ENCODE results near the gene GAS7.

Gene GAS7

DNA sequence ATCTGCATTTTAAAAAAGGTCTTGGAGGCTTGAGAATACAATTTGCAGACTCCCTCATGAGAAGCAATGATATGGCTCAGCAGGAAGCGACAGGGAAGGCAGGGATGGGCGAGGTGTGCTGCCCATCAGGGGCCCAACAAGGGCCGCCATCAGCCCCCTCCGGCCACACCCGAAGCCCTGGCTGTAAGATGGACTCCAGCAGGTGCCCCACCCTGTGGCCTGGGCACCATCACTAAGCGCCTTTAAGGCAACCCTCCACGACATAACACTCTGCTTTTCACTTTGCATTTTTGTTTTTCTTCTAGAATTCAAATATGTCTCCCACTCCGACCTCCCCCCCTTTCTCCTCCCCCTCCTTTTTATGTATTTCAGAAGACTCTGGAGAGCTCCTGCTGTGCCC lies 241.2 kb downstream of the GAS7 start:
- DNase-seq: no peak
- Histone ChIP-seq H3K27ac (no peak overlapping the region), H3K4me3 (ENCODE audit: low read depth, low read length) (no peak overlapping the region), H3K36me3 (no peaks in the 10 kb centered on the region), H3K27me3 (ENCODE audit: insufficient read depth, low read depth, severe bottlenecking) (no peaks in the 10 kb centered on the region), H3K9me3 (ENCODE audit: severe bottlenecking) (no peaks in the 10 kb centered on the region)
- TF ChIP-seq CTCF (IDR thresholded peaks at IDR 0.05; ENCODE audit: low read depth, low read length): no peak

GRCh38 chr17:9956474-9957131 lies 241.8 kb downstream of the GAS7 start:
- H3K9me3 ChIP-seq (ENCODE audit: severe bottlenecking): no peaks in the 10 kb centered on the region
- no peak overlapping the region for H3K27ac ChIP-seq
- no peak overlapping the region for H3K4me3 ChIP-seq (ENCODE audit: low read depth, low read length)
- no peak for DNase-seq
- TF ChIP-seq CTCF (IDR thresholded peaks at IDR 0.05; ENCODE audit: low read depth, low read length): no peak
- no peaks in the 10 kb centered on the region for H3K36me3 ChIP-seq
- H3K27me3 ChIP-seq (ENCODE audit: insufficient read depth, low read depth, severe bottlenecking): no peaks in the 10 kb centered on the region

DNA sequence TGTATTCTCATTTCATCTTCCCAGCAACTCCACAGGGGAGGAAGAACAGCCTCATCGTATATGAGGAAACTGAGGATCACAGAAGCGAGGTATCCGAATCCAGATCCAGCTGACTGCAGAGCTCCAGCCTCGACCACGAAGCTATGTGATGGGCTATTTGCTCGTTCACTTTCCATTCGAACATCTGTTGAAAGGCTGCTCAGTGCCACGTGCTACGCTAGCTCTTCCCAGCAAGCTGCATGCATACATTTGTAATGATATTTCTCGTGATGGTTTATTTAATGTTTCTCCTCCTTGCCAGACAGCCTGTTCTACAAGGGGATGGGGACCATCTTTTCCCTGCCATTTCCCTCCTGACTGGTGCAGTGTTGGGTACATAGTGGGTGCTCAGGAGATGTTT lies 244.9 kb downstream of the GAS7 start:
- no peak for DNase-seq
- H3K4me3 ChIP-seq (ENCODE audit: low read depth, low read length): no peak overlapping the region
- TF ChIP-seq CTCF (IDR thresholded peaks at IDR 0.05; ENCODE audit: low read depth, low read length): no peak
- no peaks in the 10 kb centered on the region for H3K36me3 ChIP-seq
- no peaks in the 10 kb centered on the region for H3K9me3 ChIP-seq (ENCODE audit: severe bottlenecking)
- H3K27me3 ChIP-seq (ENCODE audit: insufficient read depth, low read depth, severe bottlenecking): no peaks in the 10 kb centered on the region
- no peak overlapping the region for H3K27ac ChIP-seq

GRCh38 chr17:9951803-9952202 lies 246.6 kb downstream of the GAS7 start:
- TF ChIP-seq CTCF (IDR thresholded peaks at IDR 0.05; ENCODE audit: low read depth, low read length): no peak
- no peak overlapping the region for H3K4me3 ChIP-seq (ENCODE audit: low read depth, low read length)
- no peaks in the 10 kb centered on the region for H3K36me3 ChIP-seq
- no peaks in the 10 kb centered on the region for H3K9me3 ChIP-seq (ENCODE audit: severe bottlenecking)
- H3K27ac ChIP-seq: no peak overlapping the region
- no peak for DNase-seq
- no peaks in the 10 kb centered on the region for H3K27me3 ChIP-seq (ENCODE audit: insufficient read depth, low read depth, severe bottlenecking)

DNA sequence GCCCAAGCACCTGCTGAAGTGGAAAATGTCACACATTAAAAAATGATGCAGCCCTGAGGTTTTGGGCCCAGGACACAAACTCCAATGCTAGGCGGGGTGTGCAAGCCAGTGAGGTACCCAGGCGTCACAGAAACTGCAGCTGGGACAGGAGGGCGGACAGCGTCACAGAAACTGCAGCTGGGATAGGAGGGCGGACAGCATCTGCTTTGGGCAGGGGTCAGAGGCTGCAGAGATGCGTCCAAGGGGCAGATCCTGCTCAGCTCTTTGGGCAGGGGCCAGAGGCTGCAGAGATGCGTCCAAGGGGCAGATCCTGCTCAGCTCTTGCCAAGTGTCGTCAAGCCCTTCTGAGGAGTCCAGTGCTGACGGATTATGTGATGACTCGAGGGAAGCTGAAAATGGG lies 249.5 kb downstream of the GAS7 start:
- TF ChIP-seq CTCF (IDR thresholded peaks at IDR 0.05; ENCODE audit: low read depth, low read length): no peak
- no peaks in the 10 kb centered on the region for H3K9me3 ChIP-seq (ENCODE audit: severe bottlenecking)
- H3K27ac ChIP-seq: no peak overlapping the region
- DNase-seq: no peak
- H3K36me3 ChIP-seq: no peaks in the 10 kb centered on the region
- no peaks in the 10 kb centered on the region for H3K27me3 ChIP-seq (ENCODE audit: insufficient read depth, low read depth, severe bottlenecking)
- no peak overlapping the region for H3K4me3 ChIP-seq (ENCODE audit: low read depth, low read length)

DNA sequence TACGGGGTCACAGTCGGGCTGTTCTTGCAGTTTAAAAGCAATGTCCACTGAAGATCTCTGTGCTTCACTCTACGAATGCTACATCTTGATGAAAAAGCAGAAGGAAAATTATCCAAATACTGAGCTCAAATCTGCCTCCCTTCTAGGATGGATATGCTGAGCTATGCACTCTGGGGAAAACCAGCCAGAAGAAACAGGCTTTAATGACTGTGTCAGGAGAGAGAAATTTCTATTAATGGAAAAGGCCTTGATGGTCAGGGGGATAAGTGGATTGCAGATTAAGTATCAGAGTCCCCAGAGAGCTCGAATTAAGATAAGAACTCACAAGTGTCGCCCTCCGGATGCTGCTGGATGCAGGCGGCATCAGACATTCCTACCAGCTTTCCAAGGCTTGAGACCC lies 253.7 kb downstream of the GAS7 start:
- H3K9me3 ChIP-seq (ENCODE audit: severe bottlenecking): no peaks in the 10 kb centered on the region
- H3K27ac ChIP-seq: no peak overlapping the region
- no peaks in the 10 kb centered on the region for H3K36me3 ChIP-seq
- no peaks in the 10 kb centered on the region for H3K27me3 ChIP-seq (ENCODE audit: insufficient read depth, low read depth, severe bottlenecking)
- DNase-seq: peak; percentile 42
- no peak for TF ChIP-seq CTCF (IDR thresholded peaks at IDR 0.05; ENCODE audit: low read depth, low read length)
- H3K4me3 ChIP-seq (ENCODE audit: low read depth, low read length): no peak overlapping the region
